ENCODE measurements around the gene FGF8. TPM values are rescaled to one million over a fixed set of nuclear protein-coding genes. Genes with fewer than 3 reads are reported as not detected.

Gene FGF8
- polyA plus RNA-seq, 1 experiment, result not detected

- POLR2A ChIA-PET, result no interaction called here
- Histone ChIP-seq H3K36me3 (ENCODE audit: control insufficient read depth, insufficient read depth, low read length) (no peaks in the 10 kb centered on the region), H3K27me3 (ENCODE audit: control insufficient read depth, insufficient read depth, low read length) (peaks cover 40% of the 10 kb centered on the region), H3K4me3 (ENCODE audit: low read depth, low read length) (no peak overlapping the region)
- TF ChIP-seq CTCF (IDR thresholded peaks at IDR 0.05; ENCODE audit: insufficient read depth, low read depth, low read length), result no peak
- no peak for DNase-seq (ENCODE audit: low read depth)
- CTCF ChIA-PET, result interaction anchor here (0.6 kb wide), 4 partner anchors 12 to 1944 kb away, joined by 3 read pairs; no protein-coding TSS in a partner anchor
Measured at GRCh38 chr10:101776161-101776817, 375 bp upstream of the FGF8 start.

GRCh38 chr10:101774589-101775272, 1.2 kb downstream of the FGF8 start:
- POLR2A ChIA-PET, result no interaction called here
- no peak for DNase-seq (ENCODE audit: low read depth)

GRCh38 chr10:101773923-101774588, 1.9 kb downstream of the FGF8 start:
- ChIA-PET CTCF (interaction anchor here (1.1 to 3.2 kb wide), 4 partner anchors 7 to 561 kb away, joined by 3 to 20 read pairs (median 12); partner anchors contain the start of gene NPM3), POLR2A (interaction anchor here (0.7 kb wide), 1 partner anchor 307 kb away, joined by 4 read pairs; no protein-coding TSS in a partner anchor)
- DNase-seq (ENCODE audit: low read depth), result no peak
- TF ChIP-seq CTCF (IDR thresholded peaks at IDR 0.05; ENCODE audit: insufficient read depth, low read depth, low read length), result no peak
- H3K36me3 ChIP-seq (ENCODE audit: control insufficient read depth, insufficient read depth, low read length), result no peaks in the 10 kb centered on the region
- H3K27me3 ChIP-seq (ENCODE audit: control insufficient read depth, insufficient read depth, low read length), result peaks cover 41% of the 10 kb centered on the region
- H3K4me3 ChIP-seq (ENCODE audit: low read depth, low read length), result no peak overlapping the region

More at GRCh38 chr10:101774589-101775272, 1.2 kb downstream of the FGF8 start:
- Histone ChIP-seq H3K27me3 (ENCODE audit: control insufficient read depth, insufficient read depth, low read length) (peaks cover 41% of the 10 kb centered on the region), H3K36me3 (ENCODE audit: control insufficient read depth, insufficient read depth, low read length) (no peaks in the 10 kb centered on the region), H3K4me3 (ENCODE audit: low read depth, low read length) (no peak overlapping the region)
- no peak for TF ChIP-seq CTCF (IDR thresholded peaks at IDR 0.05; ENCODE audit: insufficient read depth, low read depth, low read length)
- CTCF ChIA-PET, result interaction anchor here (0.5 to 3.0 kb wide), 4 partner anchors 9 to 662 kb away, joined by 3 to 20 read pairs (median 3); partner anchors contain the start of gene NPM3

- POLR2A ChIA-PET, result interaction anchor here (0.7 kb wide), 1 partner anchor 306 kb away, joined by 4 read pairs; no protein-coding TSS in a partner anchor
- no peak for DNase-seq (ENCODE audit: low read depth)
- Histone ChIP-seq H3K4me3 (ENCODE audit: low read depth, low read length) (no peak overlapping the region), H3K27me3 (ENCODE audit: control insufficient read depth, insufficient read depth, low read length) (peaks cover 48% of the 10 kb centered on the region), H3K36me3 (ENCODE audit: control insufficient read depth, insufficient read depth, low read length) (no peaks in the 10 kb centered on the region)
- CTCF ChIA-PET, result interaction anchor here (1.5 to 3.2 kb wide), 3 partner anchors 8 to 171 kb away, joined by 7 to 20 read pairs (median 20); partner anchors contain the start of gene NPM3
- no peak for TF ChIP-seq CTCF (IDR thresholded peaks at IDR 0.05; ENCODE audit: insufficient read depth, low read depth, low read length)
Measured at GRCh38 chr10:101772895-101773761, 2.8 kb downstream of the FGF8 start.

Data from BJ (cell line).